Thyroid gland (tissue), 4 donors: ENCODE measurements around the gene MEMO1.

Experiments used
- CTCF ChIP-seq, 6 experiments: fragments of 200-600 bp in 3 of 6; fragments of 450-650 bp in 3 of 6; sonication (generic) in 3 of 6; IDR thresholded peaks; one replicate each; pipeline ENCODE4 v1.5.1; 2016 to 2019; ENCODE audit warnings: antibody characterized with exemption in 6 of 6, mild to moderate bottlenecking in 2 of 6, inconsistent platforms in 1 of 6, moderate library complexity in 1 of 6
- POLR2A ChIP-seq, 2 donors: fragments of 450-650 bp; IDR thresholded peaks; one replicate each; pipeline ENCODE4 v1.6.1; 2017; ENCODE audit warnings: antibody characterized with exemption in 2 of 2, mild to moderate bottlenecking in 2 of 2, moderate library complexity in 1 of 2

GRCh38 chr2:31962757-31963361, 47.9 kb downstream of the MEMO1 start:
- TF ChIP-seq CTCF (IDR thresholded peaks at IDR 0.05), result no peak
- TF ChIP-seq POLR2A (IDR thresholded peaks at IDR 0.05), result no peak
